AG09319 (cell line): Measurements from ENCODE around the gene NR2C2.

ENCODE experiments used
- DNase-seq: peaks from one replicate; pipeline ENCODE4 v3.0.0-alpha.2; 2010; ENCODE audit warnings: low read depth; ENCODE audit errors: extremely low read depth
- TF ChIP-seq, protein P1 (sequence below): IDR thresholded peaks from 2 replicates; pipeline ENCODE4 v1.5.1; 2011; ENCODE audit warnings: low read depth, mild to moderate bottlenecking, inconsistent platforms, low read length, moderate library complexity

The NR2C2 gene

GRCh38 chr3:15053541-15053940 is 106.2 kb downstream of the NR2C2 start:
- TF ChIP-seq, protein P1, sequence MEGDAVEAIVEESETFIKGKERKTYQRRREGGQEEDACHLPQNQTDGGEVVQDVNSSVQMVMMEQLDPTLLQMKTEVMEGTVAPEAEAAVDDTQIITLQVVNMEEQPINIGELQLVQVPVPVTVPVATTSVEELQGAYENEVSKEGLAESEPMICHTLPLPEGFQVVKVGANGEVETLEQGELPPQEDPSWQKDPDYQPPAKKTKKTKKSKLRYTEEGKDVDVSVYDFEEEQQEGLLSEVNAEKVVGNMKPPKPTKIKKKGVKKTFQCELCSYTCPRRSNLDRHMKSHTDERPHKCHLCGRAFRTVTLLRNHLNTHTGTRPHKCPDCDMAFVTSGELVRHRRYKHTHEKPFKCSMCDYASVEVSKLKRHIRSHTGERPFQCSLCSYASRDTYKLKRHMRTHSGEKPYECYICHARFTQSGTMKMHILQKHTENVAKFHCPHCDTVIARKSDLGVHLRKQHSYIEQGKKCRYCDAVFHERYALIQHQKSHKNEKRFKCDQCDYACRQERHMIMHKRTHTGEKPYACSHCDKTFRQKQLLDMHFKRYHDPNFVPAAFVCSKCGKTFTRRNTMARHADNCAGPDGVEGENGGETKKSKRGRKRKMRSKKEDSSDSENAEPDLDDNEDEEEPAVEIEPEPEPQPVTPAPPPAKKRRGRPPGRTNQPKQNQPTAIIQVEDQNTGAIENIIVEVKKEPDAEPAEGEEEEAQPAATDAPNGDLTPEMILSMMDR, result no peak
- no peak for DNase-seq

GRCh38 chr3:15055019-15055557 is 107.7 kb downstream of the NR2C2 start:
- TF ChIP-seq, protein P1, result no peak
- DNase-seq, result no peak

DNA sequence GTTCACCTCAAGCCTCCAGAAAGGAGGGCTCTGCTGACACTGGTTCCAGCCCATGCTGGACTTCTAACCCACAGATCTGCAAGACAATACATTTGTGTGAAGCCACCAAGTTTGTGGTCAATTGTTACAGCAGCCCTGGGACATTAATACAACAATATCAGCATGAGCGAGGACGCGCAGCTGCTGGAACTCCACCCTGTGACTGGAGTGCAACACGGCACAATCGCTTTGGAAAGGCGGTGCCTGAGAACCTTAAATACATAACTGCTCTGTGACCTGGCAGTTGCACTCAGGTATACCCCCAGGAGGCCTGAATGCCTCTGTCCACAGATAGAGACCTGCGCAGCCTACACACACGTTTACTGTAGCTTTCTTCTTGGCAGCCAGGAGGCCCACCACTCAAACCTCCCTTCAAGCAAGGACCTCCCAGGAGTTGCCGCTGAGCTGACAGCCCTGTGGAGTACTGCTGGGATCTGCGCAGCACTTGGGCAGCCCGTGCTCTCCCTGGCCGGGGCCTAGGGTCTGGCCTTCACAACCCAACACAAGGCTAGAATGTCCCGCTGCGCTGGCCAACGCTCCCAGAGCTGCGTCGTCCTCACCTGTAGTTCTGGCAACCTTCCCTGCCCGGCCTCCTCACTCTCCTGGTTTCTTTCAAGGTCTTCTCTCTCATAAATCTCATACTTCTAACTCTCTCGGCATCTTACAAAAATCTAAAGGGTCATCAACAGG is 109.5 kb downstream of the NR2C2 start:
- no peak for DNase-seq
- TF ChIP-seq, protein P1, result no peak

DNA sequence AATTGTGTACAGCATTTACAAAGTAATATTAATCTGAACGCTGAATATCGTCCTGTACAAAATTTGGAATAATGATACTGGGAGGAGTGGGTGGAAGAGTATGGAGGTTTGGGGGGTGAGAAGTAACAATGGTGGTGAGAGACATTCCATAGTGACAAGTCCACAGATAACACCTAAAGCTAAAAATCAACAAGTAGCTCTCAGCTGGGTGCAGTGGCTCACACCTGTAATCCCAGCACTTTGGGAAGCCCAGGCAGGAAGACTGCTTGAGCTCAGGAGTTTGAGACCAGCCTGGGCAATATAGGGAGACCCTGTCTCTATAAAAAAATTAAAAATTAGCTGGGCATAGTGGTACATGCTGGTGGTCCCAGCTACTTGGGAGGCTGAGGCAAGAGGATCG is 112.6 kb downstream of the NR2C2 start:
- no peak for DNase-seq
- TF ChIP-seq, protein P1, result no peak

DNA sequence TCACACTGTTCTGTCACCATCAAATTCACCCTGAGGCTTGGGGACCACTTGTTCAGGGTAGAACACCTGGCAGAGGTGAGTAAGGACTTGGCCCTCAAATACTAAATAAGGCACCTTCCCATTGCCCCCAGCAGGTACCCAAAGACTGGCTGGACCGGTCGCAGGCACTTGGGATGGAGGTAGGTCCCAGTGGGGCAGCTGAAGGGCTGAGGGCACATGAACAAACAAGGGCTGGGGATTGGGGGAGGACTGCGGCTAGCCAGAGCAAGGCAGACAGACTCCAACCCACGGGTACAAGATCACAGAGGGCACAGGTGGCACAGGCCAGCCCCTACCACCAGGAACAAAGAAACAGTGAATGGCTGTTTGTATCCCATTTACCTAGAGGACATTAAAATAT is 115.9 kb downstream of the NR2C2 start:
- TF ChIP-seq, protein P1, result no peak
- no peak for DNase-seq

GRCh38 chr3:15063656-15064286 is 116.4 kb downstream of the NR2C2 start:
- TF ChIP-seq, protein P1, result no peak
- no peak for DNase-seq

- TF ChIP-seq, protein P1, result no peak
- DNase-seq, result no peak
Observed at GRCh38 chr3:15064299-15064834, 117.0 kb downstream of the NR2C2 start.
